SK-N-SH (cell line): ENCODE measurements around the gene TEP1. TPM values are rescaled to one million over a fixed set of nuclear protein-coding genes. Genes with fewer than 3 reads are reported as not detected.
"Not testable (repeated sequence)": the region's sequence is repeated elsewhere in the genome, so short reads cannot be mapped to it uniquely, and the experiment has no call there.

Experiments
- CTCF ChIA-PET: fragments of 300-600, 350-600 bp; formaldehyde crosslinking; extraction: SDS; loops from one replicate; lab custom pipeline; 2021; lab: Yijun Ruan, JAX
- POLR2A ChIA-PET: fragments of 350-600 bp; sonication (Branson Sonifier 250); formaldehyde crosslinking; extraction: SDS; loops from one replicate; lab custom pipeline; 2020; ENCODE audit warnings: antibody characterized with exemption, inconsistent platforms; lab: Yijun Ruan, JAX
- DNase-seq: peaks from one replicate; pipeline ENCODE4 v3.0.0; 2012
- H2AFZ ChIP-seq: fragments of 200-600 bp; sonication (generic); 2 replicates; pipeline ENCODE4 v1.8.1; 2016; ENCODE audit warnings: antibody characterized with exemption, mild to moderate bottlenecking, low read depth
- H3F3A ChIP-seq: fragments of 200-600 bp; sonication (generic); replicated peaks from 2 replicates; pipeline ENCODE3; 2016; ENCODE audit warnings: antibody characterized with exemption, mild to moderate bottlenecking; ENCODE audit not compliant: insufficient read depth
- H3K27ac ChIP-seq, 2 experiments: fragments of 200-500 bp in 1 of 2; fragments of 200-600 bp in 1 of 2; sonication (Bioruptor generic) in 1 of 2; sonication (generic), shearing (Covaris generic) in 1 of 2; 2 replicates each; pipeline versions ENCODE4 v1.5.1 to v1.6.1; 2014 to 2016; ENCODE audit warnings: low read depth in 2 of 2, inconsistent platforms in 1 of 2, low read length in 1 of 2, mild to moderate bottlenecking in 1 of 2, mixed read lengths in 1 of 2
- H3K27me3 ChIP-seq: fragments of 200-600 bp; sonication (generic), shearing (Covaris generic); 2 replicates; pipeline ENCODE4 v1.6.1; 2016; ENCODE audit warnings: mixed run types; ENCODE audit not compliant: insufficient read depth
- H3K36me3 ChIP-seq, 2 experiments: fragments of 200-500 bp in 1 of 2; fragments of 200-600 bp in 1 of 2; sonication (Bioruptor generic) in 1 of 2; sonication (generic) in 1 of 2; replicated peaks in 1 of 2; 2 replicates each; pipeline versions ENCODE3 to v1.5.1; 2014 to 2016; ENCODE audit warnings: low read length in 1 of 2, mild to moderate bottlenecking in 1 of 2; ENCODE audit not compliant: insufficient read depth in 2 of 2, control insufficient read depth in 1 of 2
- H3K4me1 ChIP-seq, 2 experiments: fragments of 200-500 bp in 1 of 2; fragments of 200-600 bp in 1 of 2; sonication (Bioruptor generic) in 1 of 2; sonication (generic), shearing (Covaris generic) in 1 of 2; 2 replicates each; pipeline versions ENCODE4 v1.5.1 to v1.6.1; 2014 to 2016; ENCODE audit warnings: low read depth in 1 of 2, low read length in 1 of 2, mixed run types in 1 of 2; ENCODE audit not compliant: insufficient read depth in 2 of 2, control insufficient read depth in 1 of 2
- H3K4me2 ChIP-seq: fragments of 200-600 bp; sonication (generic), shearing (Covaris generic); 2 replicates; pipeline ENCODE4 v1.6.1; 2017; ENCODE audit warnings: mixed run types
- H3K4me3 ChIP-seq, 2 experiments: fragments of 200-500 bp in 1 of 2; fragments of 200-600 bp in 1 of 2; sonication (Bioruptor generic) in 1 of 2; sonication (generic), shearing (Covaris generic) in 1 of 2; 2 replicates each; pipeline versions ENCODE4 v1.5.1 to v1.8.1; 2014 to 2016; ENCODE audit warnings: low read depth in 2 of 2, inconsistent platforms in 1 of 2, low read length in 1 of 2, mild to moderate bottlenecking in 1 of 2, mixed read lengths in 1 of 2, moderate library complexity in 1 of 2
- H3K79me2 ChIP-seq: fragments of 200-600 bp; sonication (generic); 2 replicates; pipeline ENCODE4 v1.8.1; 2017; ENCODE audit warnings: mild to moderate bottlenecking; ENCODE audit not compliant: insufficient read depth
- H3K9ac ChIP-seq: fragments of 200-600 bp; sonication (generic); 2 replicates; pipeline ENCODE4 v1.6.1; 2017; ENCODE audit warnings: mixed run types
- H3K9me2 ChIP-seq: fragments of 200-600 bp; sonication (generic); 2 replicates; pipeline ENCODE4 v1.6.1; 2017; ENCODE audit warnings: mixed run types
- H3K9me3 ChIP-seq: fragments of 200-600 bp; sonication (generic); 2 replicates; pipeline ENCODE4 v1.6.1; 2017; ENCODE audit warnings: mixed run types, mild to moderate bottlenecking, moderate library complexity
- H4K20me1 ChIP-seq: fragments of 200-600 bp; sonication (generic); 2 replicates; pipeline ENCODE4 v1.6.1; 2017; ENCODE audit warnings: mild to moderate bottlenecking, mixed run types; ENCODE audit not compliant: insufficient read depth
- ELF1 ChIP-seq: IDR thresholded peaks from 2 replicates; pipeline ENCODE4 v1.4.0; 2012
- EP300 ChIP-seq, 2 experiments: IDR thresholded peaks; 2 replicates each; pipeline versions ENCODE4 v1.4.0 to v1.6.1; 2012; ENCODE audit warnings: borderline replicate concordance in 1 of 2, low read depth in 1 of 2, low read length in 1 of 2
- EZH2phosphoT487 ChIP-seq: fragments of 200-600 bp; sonication (generic); IDR thresholded peaks from 2 replicates; pipeline ENCODE4 v1.6.1; 2017; ENCODE audit warnings: low read depth, mixed run types, mild to moderate bottlenecking, antibody characterized with exemption, moderate library complexity, borderline replicate concordance
- MXI1 ChIP-seq: IDR thresholded peaks from 2 replicates; pipeline ENCODE4 v1.6.1; 2012; ENCODE audit warnings: mild to moderate bottlenecking, low read depth, low read length, improper control_type of control experiment
- NFIC ChIP-seq: IDR thresholded peaks from 2 replicates; pipeline ENCODE4 v1.4.0; 2012; ENCODE audit warnings: borderline replicate concordance
- NRF1 ChIP-seq: IDR thresholded peaks from 2 replicates; pipeline ENCODE4 v1.6.1; 2012; ENCODE audit warnings: low read depth, mild to moderate bottlenecking, low read length
- RAD21 ChIP-seq: IDR thresholded peaks from 2 replicates; pipeline ENCODE4 v1.6.1; 2012; ENCODE audit warnings: mild to moderate bottlenecking, low read length
- REST ChIP-seq: IDR thresholded peaks from 2 replicates; pipeline ENCODE4 v1.6.1; 2012; ENCODE audit warnings: mild to moderate bottlenecking, low read depth, low read length, moderate library complexity
- RFX5 ChIP-seq: IDR thresholded peaks from 2 replicates; pipeline ENCODE4 v1.6.1; 2012; ENCODE audit warnings: mild to moderate bottlenecking, improper control_type of control experiment, low read length
- SIN3A ChIP-seq: IDR thresholded peaks from 2 replicates; pipeline ENCODE4 v1.6.1; 2012; ENCODE audit warnings: low read depth, mild to moderate bottlenecking, low read length, moderate library complexity, borderline replicate concordance
- SMC3 ChIP-seq: IDR thresholded peaks from 2 replicates; pipeline ENCODE4 v1.6.1; 2012; ENCODE audit warnings: low read depth, low read length, improper control_type of control experiment
- TCF12 ChIP-seq: IDR thresholded peaks from 2 replicates; pipeline ENCODE4 v1.4.0; 2012
- WGBS: methylation state at CpG from one replicate; pipeline ENCODE4 v1.1.6; 2017; ENCODE audit warnings: low lambda C conversion rate; 5-methylcytosine and 5-hydroxymethylcytosine counted together
- polyA plus RNA-seq, 3 experiments: library from polyadenylated mRNA; depleted of rRNA; stranded (reverse); fragments of >200 nt; gene quantifications; 2 replicates each; pipeline ENCODE4 v1.2.3, GENCODE V29; 2012
- TF ChIP-seq, protein P1 (sequence below): IDR thresholded peaks from 2 replicates; pipeline ENCODE4 v1.4.0; 2012; ENCODE audit warnings: low read depth
- TF ChIP-seq, protein P2 (sequence below): fragments of 150-350 bp; IDR thresholded peaks from 2 replicates; pipeline ENCODE4 v1.6.1; 2016; ENCODE audit warnings: mild to moderate bottlenecking, low read depth, low read length

Gene TEP1
- polyA plus RNA-seq, 1 of the 3 experiments (the other 2 are of a cell fraction): 12.1 TPM

GRCh38 chr14:20341032-20341431 lies 72.3 kb downstream of the TEP1 start:
- H3K27ac ChIP-seq, H3K4me1 ChIP-seq, H4K20me1 ChIP-seq, H3K9ac ChIP-seq, H3K9me3 ChIP-seq, H3K9me2 ChIP-seq, H2AFZ ChIP-seq, H3K4me3 ChIP-seq, POLR2A ChIA-PET, H3K36me3 ChIP-seq, DNase-seq, H3K4me2 ChIP-seq, H3K27me3 ChIP-seq: not testable (repeated sequence)
- CTCF ChIA-PET: interaction anchor here (0.9 to 4.9 kb wide), 5 partner anchors 9 to 269 kb away, joined by 3 to 30 read pairs (median 4); no protein-coding TSS in a partner anchor
- Histone ChIP-seq H3K79me2 (peaks cover 20% of the 10 kb centered on the region), H3F3A (peaks cover 19% of the 10 kb centered on the region)
- WGBS: 99% methylated on average over 4 of the region's 4 CpGs

- no peak for DNase-seq
- H3K9ac ChIP-seq: no peak overlapping the region
- H3K4me1 ChIP-seq: peaks cover 0 to 5% of the 10 kb centered on the region in 2 experiments; a peak in 2 of 4 replicates
- H3K79me2 ChIP-seq: peaks cover 38% of the 10 kb centered on the region
- POLR2A ChIA-PET: interaction anchor here (1.5 kb wide), 1 partner anchor 10 kb away, joined by 4 read pairs; the partner anchor contains the start of gene PARP2
- H3F3A ChIP-seq: peaks cover 9% of the 10 kb centered on the region
- H3K4me3 ChIP-seq: no peak overlapping the region; a peak in 1 of 4 replicates
- TF ChIP-seq TCF12: no peak
- no peak for TF ChIP-seq RFX5
- no peak for TF ChIP-seq EP300 (IDR thresholded peaks at IDR 0.05; ENCODE audit: borderline replicate concordance in 1 of 2, low read depth in 1 of 2, low read length in 1 of 2)
- TF ChIP-seq SMC3: no peak
- no peak for TF ChIP-seq SIN3A
- TF ChIP-seq NFIC: no peak
- no peak for TF ChIP-seq REST
- TF ChIP-seq, protein P1, sequence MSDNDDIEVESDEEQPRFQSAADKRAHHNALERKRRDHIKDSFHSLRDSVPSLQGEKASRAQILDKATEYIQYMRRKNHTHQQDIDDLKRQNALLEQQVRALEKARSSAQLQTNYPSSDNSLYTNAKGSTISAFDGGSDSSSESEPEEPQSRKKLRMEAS: no peak
- TF ChIP-seq EZH2phosphoT487: no peak
- no peak for TF ChIP-seq ELF1
- TF ChIP-seq RAD21: no peak
- no peak for TF ChIP-seq MXI1
- TF ChIP-seq, protein P2, sequence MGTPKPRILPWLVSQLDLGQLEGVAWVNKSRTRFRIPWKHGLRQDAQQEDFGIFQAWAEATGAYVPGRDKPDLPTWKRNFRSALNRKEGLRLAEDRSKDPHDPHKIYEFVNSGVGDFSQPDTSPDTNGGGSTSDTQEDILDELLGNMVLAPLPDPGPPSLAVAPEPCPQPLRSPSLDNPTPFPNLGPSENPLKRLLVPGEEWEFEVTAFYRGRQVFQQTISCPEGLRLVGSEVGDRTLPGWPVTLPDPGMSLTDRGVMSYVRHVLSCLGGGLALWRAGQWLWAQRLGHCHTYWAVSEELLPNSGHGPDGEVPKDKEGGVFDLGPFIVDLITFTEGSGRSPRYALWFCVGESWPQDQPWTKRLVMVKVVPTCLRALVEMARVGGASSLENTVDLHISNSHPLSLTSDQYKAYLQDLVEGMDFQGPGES: no peak
- no peak for TF ChIP-seq NRF1
- H3K9me2 ChIP-seq: no peaks in the 10 kb centered on the region
- peaks cover under 1 to 2% of the 10 kb centered on the region in 2 experiments for H3K36me3 ChIP-seq
- no peak overlapping the region for H3K4me2 ChIP-seq
- CTCF ChIA-PET: interaction anchor here (0.8 to 1.2 kb wide), 4 partner anchors 9 to 280 kb away, joined by 3 to 4 read pairs (median 3); partner anchors contain the start of genes PARP2 and PIP4P1
- WGBS: 74% methylated on average over 7 of the region's 7 CpGs
- no peak overlapping the region for H2AFZ ChIP-seq
- no peaks in the 10 kb centered on the region for H3K9me3 ChIP-seq
- H3K27ac ChIP-seq: no peak overlapping the region; a peak in 1 of 4 replicates
- H4K20me1 ChIP-seq: no peaks in the 10 kb centered on the region
- no peaks in the 10 kb centered on the region for H3K27me3 ChIP-seq
Measured at GRCh38 chr14:20334017-20334416, 79.3 kb downstream of the TEP1 start.
